ENCODE data around the gene NOL9. TPM values are rescaled to one million over a fixed set of nuclear protein-coding genes. Genes with fewer than 3 reads are reported as not detected.
A peak's percentile ranks its signal among the peaks of the same experiment; 100 is the strongest.
"Not testable (repeated sequence)": the region's sequence is repeated elsewhere in the genome, so short reads cannot be mapped to it uniquely, and the experiment has no call there.

NOL9 gene
- total RNA-seq, 2 experiments from 2014 or later: 39.8 to 43.6 TPM

- Mint-ChIP-seq H3K4me1 (ENCODE audit: low read depth) (peaks cover 24% of the 10 kb centered on the region), H3K4me3 (peak overlapping the region; percentile 63), H3K27me3 (ENCODE audit: low read depth) (peaks cover 19% of the 10 kb centered on the region), H3K27ac (no peak overlapping the region), H3K36me3 (ENCODE audit: low read depth) (no peaks in the 10 kb centered on the region), H3K9me3 (ENCODE audit: insufficient read depth) (no peaks in the 10 kb centered on the region)
- DNase-seq: no peak
- ChIA-PET POLR2A (no interaction called here), CTCF (interaction anchor here (1.2 to 2.8 kb wide), 2 partner anchors 57 to 148 kb away, joined by 5 to 8 read pairs; partner anchors contain the start of genes NOL9 and TAS1R1)
- no peak for ATAC-seq
These were observed 56.3 kb downstream of the NOL9 start for GRCh38 chr1:6497867-6498575.

GRCh38 chr1:6497215-6497866, 57.0 kb downstream of the NOL9 start:
- H3K4me1 Mint-ChIP-seq (ENCODE audit: low read depth): peaks cover 31% of the 10 kb centered on the region
- H3K36me3 Mint-ChIP-seq (ENCODE audit: low read depth): no peaks in the 10 kb centered on the region
- no peak overlapping the region for H3K27ac Mint-ChIP-seq
- CTCF ChIA-PET: interaction anchor here (1.2 to 2.8 kb wide), 2 partner anchors 57 to 149 kb away, joined by 5 to 8 read pairs; partner anchors contain the start of genes NOL9 and TAS1R1
- H3K4me3 Mint-ChIP-seq: peak overlapping the region; percentile 63
- peaks cover 19% of the 10 kb centered on the region for H3K27me3 Mint-ChIP-seq (ENCODE audit: low read depth)
- peak; percentile 81 for ATAC-seq
- no peaks in the 10 kb centered on the region for H3K9me3 Mint-ChIP-seq (ENCODE audit: insufficient read depth)
- POLR2A ChIA-PET: no interaction called here
- peak; percentile 62 for DNase-seq

GRCh38 chr1:6496890-6497214, 57.5 kb downstream of the NOL9 start:
- H3K9me3 Mint-ChIP-seq (ENCODE audit: insufficient read depth): no peaks in the 10 kb centered on the region
- ATAC-seq: no peak
- H3K27ac Mint-ChIP-seq: no peak overlapping the region
- no peak for DNase-seq
- peaks cover 34% of the 10 kb centered on the region for H3K4me1 Mint-ChIP-seq (ENCODE audit: low read depth)
- H3K4me3 Mint-ChIP-seq: peak overlapping the region; percentile 49
- peaks cover 19% of the 10 kb centered on the region for H3K27me3 Mint-ChIP-seq (ENCODE audit: low read depth)
- POLR2A ChIA-PET: no interaction called here
- CTCF ChIA-PET: no interaction called here
- no peaks in the 10 kb centered on the region for H3K36me3 Mint-ChIP-seq (ENCODE audit: low read depth)

- peaks cover 18% of the 10 kb centered on the region for H3K27me3 Mint-ChIP-seq (ENCODE audit: low read depth)
- ChIA-PET CTCF (no interaction called here), POLR2A (interaction anchor here (0.6 kb wide), 1 partner anchor 11 kb away, joined by 3 read pairs; no protein-coding TSS in a partner anchor)
- H3K9me3 Mint-ChIP-seq (ENCODE audit: insufficient read depth): no peaks in the 10 kb centered on the region
- H3K27ac Mint-ChIP-seq: no peak overlapping the region
- no peak for ATAC-seq
- no peak for DNase-seq
- no peaks in the 10 kb centered on the region for H3K36me3 Mint-ChIP-seq (ENCODE audit: low read depth)
- H3K4me1 Mint-ChIP-seq (ENCODE audit: low read depth): peaks cover 39% of the 10 kb centered on the region
- H3K4me3 Mint-ChIP-seq: peak overlapping the region; percentile 49
These were observed 58.0 kb downstream of the NOL9 start for GRCh38 chr1:6496365-6496721.

GRCh38 chr1:6495540-6496364, 58.6 kb downstream of the NOL9 start:
- ATAC-seq (no peak), DNase-seq (no peak)
- Mint-ChIP-seq H3K4me1 (ENCODE audit: low read depth) (peaks cover 43% of the 10 kb centered on the region), H3K27ac (peak overlapping the region; percentile 34), H3K27me3 (ENCODE audit: low read depth) (peaks cover 17% of the 10 kb centered on the region), H3K4me3 (peak overlapping the region; percentile 49), H3K36me3 (ENCODE audit: low read depth) (no peaks in the 10 kb centered on the region), H3K9me3 (ENCODE audit: insufficient read depth) (no peaks in the 10 kb centered on the region)
- CTCF ChIA-PET: no interaction called here
- POLR2A ChIA-PET: interaction anchor here (0.6 kb wide), 1 partner anchor 12 kb away, joined by 3 read pairs; no protein-coding TSS in a partner anchor

GRCh38 chr1:6495041-6495441, 59.3 kb downstream of the NOL9 start:
- H3K4me3 Mint-ChIP-seq: no peak overlapping the region
- DNase-seq (no peak), ATAC-seq (no peak)
- no peak overlapping the region for H3K27ac Mint-ChIP-seq
- H3K9me3 Mint-ChIP-seq (ENCODE audit: insufficient read depth): no peaks in the 10 kb centered on the region
- ChIA-PET POLR2A (no interaction called here), CTCF (no interaction called here)
- peaks cover 43% of the 10 kb centered on the region for H3K4me1 Mint-ChIP-seq (ENCODE audit: low read depth)
- H3K36me3 Mint-ChIP-seq (ENCODE audit: low read depth): no peaks in the 10 kb centered on the region
- H3K27me3 Mint-ChIP-seq (ENCODE audit: low read depth): peaks cover 17% of the 10 kb centered on the region

GRCh38 chr1:6494627-6495026, 59.7 kb downstream of the NOL9 start:
- Mint-ChIP-seq H3K4me3 (no peak overlapping the region), H3K27ac (no peak overlapping the region), H3K9me3 (ENCODE audit: insufficient read depth) (no peaks in the 10 kb centered on the region), H3K27me3 (ENCODE audit: low read depth) (peaks cover 17% of the 10 kb centered on the region), H3K36me3 (ENCODE audit: low read depth) (no peaks in the 10 kb centered on the region), H3K4me1 (ENCODE audit: low read depth) (peaks cover 43% of the 10 kb centered on the region)
- DNase-seq: no peak
- ChIA-PET POLR2A (no interaction called here), CTCF (no interaction called here)
- ATAC-seq: no peak

GRCh38 chr1:6493834-6494223, 60.5 kb downstream of the NOL9 start:
- H3K27me3 Mint-ChIP-seq (ENCODE audit: low read depth): peaks cover 17% of the 10 kb centered on the region
- not testable (repeated sequence) for H3K4me3 Mint-ChIP-seq; H3K36me3 Mint-ChIP-seq (ENCODE audit: low read depth); H3K27ac Mint-ChIP-seq; H3K9me3 Mint-ChIP-seq (ENCODE audit: insufficient read depth); DNase-seq; ATAC-seq
- peaks cover 43% of the 10 kb centered on the region for H3K4me1 Mint-ChIP-seq (ENCODE audit: low read depth)
- ChIA-PET CTCF (interaction anchor here (0.6 to 2.0 kb wide), 4 partner anchors 17 to 153 kb away, joined by 3 to 6 read pairs (median 4); partner anchors contain the start of gene NOL9), POLR2A (interaction anchor here (0.5 to 1.2 kb wide), 2 partner anchors 28 to 145 kb away, joined by 3 to 5 read pairs; partner anchors contain the start of gene TNFRSF25)

GRCh38 chr1:6491966-6492365, 62.3 kb downstream of the NOL9 start:
- Mint-ChIP-seq H3K4me1 (ENCODE audit: low read depth) (peaks cover 34% of the 10 kb centered on the region), H3K9me3 (ENCODE audit: insufficient read depth) (no peaks in the 10 kb centered on the region), H3K36me3 (ENCODE audit: low read depth) (no peaks in the 10 kb centered on the region), H3K27me3 (ENCODE audit: low read depth) (peaks cover 16% of the 10 kb centered on the region), H3K4me3 (peak overlapping the region; percentile 76), H3K27ac (peak overlapping the region; percentile 71)
- DNase-seq (no peak), ATAC-seq (no peak)
- ChIA-PET CTCF (interaction anchor here (1.2 to 6.8 kb wide), 9 partner anchors 12 to 155 kb away, joined by 4 to 60 read pairs (median 10); partner anchors contain the start of gene NOL9), POLR2A (interaction anchor here (0.7 to 1.8 kb wide), 3 partner anchors 15 to 138 kb away, joined by 3 to 6 read pairs (median 3); no protein-coding TSS in a partner anchor)

GRCh38 chr1:6491480-6491962, 62.8 kb downstream of the NOL9 start, which contains the start of gene PLEKHG5:
Gene PLEKHG5, minus strand, starts transcription at chr1:6491667. Its CDS starts 14,096 bp downstream, at chr1:6477571.
- no peaks in the 10 kb centered on the region for H3K9me3 Mint-ChIP-seq (ENCODE audit: insufficient read depth)
- POLR2A ChIA-PET: interaction anchor here (0.7 to 1.8 kb wide), 12 partner anchors 15 to 138 kb away, joined by 3 to 7 read pairs (median 4); partner anchors contain the start of genes NOL9 and TAS1R1
- H3K4me1 Mint-ChIP-seq (ENCODE audit: low read depth): peaks cover 36% of the 10 kb centered on the region
- H3K27ac Mint-ChIP-seq: peak within 1 kb of the TSS; percentile 71
- no peak for DNase-seq
- no peak for ATAC-seq
- CTCF ChIA-PET: interaction anchor here (0.8 to 6.8 kb wide), 14 partner anchors 11 to 155 kb away, joined by 3 to 60 read pairs (median 8); partner anchors contain the start of genes NOL9 and TAS1R1
- peak within 1 kb of the TSS; percentile 76 for H3K4me3 Mint-ChIP-seq
- H3K27me3 Mint-ChIP-seq (ENCODE audit: low read depth): peaks cover 17% of the 10 kb centered on the region
- H3K36me3 Mint-ChIP-seq (ENCODE audit: low read depth): no peaks in the 10 kb centered on the region

GRCh38 chr1:6491081-6491449, 63.2 kb downstream of the NOL9 start:
- H3K36me3 Mint-ChIP-seq (ENCODE audit: low read depth): no peaks in the 10 kb centered on the region
- POLR2A ChIA-PET: interaction anchor here (0.8 to 1.8 kb wide), 10 partner anchors 17 to 127 kb away, joined by 3 to 7 read pairs (median 4); partner anchors contain the start of genes NOL9 and TAS1R1
- ATAC-seq: no peak
- H3K27me3 Mint-ChIP-seq (ENCODE audit: low read depth): peaks cover 17% of the 10 kb centered on the region
- H3K4me3 Mint-ChIP-seq: peak overlapping the region; percentile 76
- H3K27ac Mint-ChIP-seq: peak overlapping the region; percentile 71
- no peaks in the 10 kb centered on the region for H3K9me3 Mint-ChIP-seq (ENCODE audit: insufficient read depth)
- peaks cover 37% of the 10 kb centered on the region for H3K4me1 Mint-ChIP-seq (ENCODE audit: low read depth)
- CTCF ChIA-PET: interaction anchor here (0.6 to 6.8 kb wide), 20 partner anchors 9 to 210 kb away, joined by 3 to 60 read pairs (median 4); partner anchors contain the start of genes DNAJC11, NOL9, TAS1R1 and TNFRSF25
- no peak for DNase-seq

Measured in activated CD8-positive, alpha-beta T cell treated with anti-CD3 and anti-CD28 coated beads, Interleukin-2, amount 10 ng/mL, durations not matched to agents 7 days and 5 days (primary cell).